ENCODE results near the gene SOD2.
A peak's percentile ranks its signal among the peaks of the same experiment; 100 is the strongest.
"Not testable (repeated sequence)": the region's sequence is repeated elsewhere in the genome, so short reads cannot be mapped to it uniquely, and the experiment has no call there.

SOD2 gene

DNA sequence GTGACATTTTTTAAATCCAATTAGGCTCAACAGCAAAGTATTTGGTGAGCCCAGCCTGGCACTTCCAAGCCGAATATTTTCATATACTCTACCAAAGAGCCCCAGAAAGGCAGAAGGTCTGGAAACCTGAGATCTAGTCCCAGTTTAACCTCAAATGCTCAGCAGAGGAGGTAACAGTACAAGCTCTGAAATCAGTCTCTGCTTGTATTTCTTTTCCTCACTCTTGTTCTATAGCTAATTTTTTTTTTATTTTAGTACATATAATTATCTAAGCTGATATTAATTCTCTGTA, 9.1 kb downstream of the SOD2 start:
- DNase-seq (ENCODE audit: insufficient read length, low spot score) (no peak), FAIRE-seq (no peak)

- DNase-seq (ENCODE audit: insufficient read length, low spot score) (no peak), FAIRE-seq (no peak)
Measured at GRCh38 chr6:159682810-159683209, 10.2 kb downstream of the SOD2 start.

DNA sequence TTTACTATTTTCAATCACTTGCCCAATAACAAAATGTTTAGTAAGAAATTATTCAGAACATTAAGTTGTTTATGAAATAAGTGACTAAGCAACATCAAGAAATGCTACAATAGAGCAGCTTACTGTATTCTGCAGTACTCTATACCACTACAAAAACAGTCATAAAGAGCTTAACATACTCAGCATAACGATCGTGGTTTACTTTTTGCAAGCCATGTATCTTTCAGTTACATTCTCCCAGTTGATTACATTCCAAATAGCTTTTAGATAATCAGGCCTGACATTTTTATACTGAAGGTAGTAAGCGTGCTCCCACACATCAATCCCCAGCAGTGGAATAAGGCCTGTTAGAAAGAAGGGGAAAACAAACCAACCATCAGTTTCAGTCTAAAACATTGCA, 10.7 kb downstream of the SOD2 start:
- DNase-seq (ENCODE audit: insufficient read length, low spot score): no peak
- no peak for FAIRE-seq

DNA sequence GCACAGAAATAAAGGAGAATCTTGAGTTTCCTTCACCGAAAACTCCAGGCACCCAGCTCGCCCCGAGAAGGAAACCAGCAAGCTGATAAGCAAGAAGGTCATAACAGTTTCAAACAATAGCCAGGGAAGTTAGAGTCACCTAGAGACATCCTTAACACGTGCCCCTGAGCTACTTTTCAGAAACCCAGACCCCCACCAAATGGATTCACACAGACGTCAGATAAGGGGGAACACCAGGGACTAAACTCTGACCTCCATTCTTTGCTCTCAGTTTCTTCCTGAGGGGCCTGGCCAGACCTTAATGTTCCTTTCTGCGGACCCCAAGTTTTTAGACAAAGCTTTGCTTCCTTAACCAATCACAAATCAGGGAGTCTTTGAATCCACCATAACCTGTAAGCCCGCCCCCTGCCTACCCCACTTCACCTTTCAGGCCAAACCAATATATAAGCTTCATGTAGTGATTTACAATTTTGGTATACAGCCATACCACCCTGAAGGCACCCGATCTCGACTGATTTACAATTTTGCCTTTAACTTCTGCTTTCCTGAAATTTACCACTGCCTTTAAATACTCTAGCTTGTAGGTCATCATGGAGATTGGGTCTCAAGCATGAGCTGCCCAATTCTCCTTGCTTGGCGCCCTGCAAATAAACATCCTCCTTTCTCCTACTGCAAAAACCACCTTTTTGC, 11.7 kb downstream of the SOD2 start:
- no peak for DNase-seq (ENCODE audit: insufficient read length, low spot score)
- FAIRE-seq: no peak

DNA sequence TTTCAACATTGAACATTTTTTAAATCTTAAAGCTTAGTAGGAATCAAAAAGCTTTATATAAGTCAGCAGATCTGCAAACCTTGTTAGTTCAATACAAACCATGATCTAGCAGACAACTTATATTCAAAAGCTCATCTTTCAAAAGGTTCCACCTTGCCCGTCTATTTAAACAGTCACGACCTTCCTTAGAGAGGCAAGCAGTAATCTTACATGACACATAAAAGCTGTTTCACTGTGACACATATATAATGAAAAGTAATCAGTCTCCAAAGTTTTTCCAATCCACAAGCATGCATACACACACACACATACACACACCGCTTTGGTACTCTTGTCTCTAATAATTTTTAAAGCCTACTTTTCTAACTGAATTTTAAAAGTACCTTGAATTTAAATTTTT, 12.9 kb downstream of the SOD2 start:
- DNase-seq (ENCODE audit: insufficient read length, low spot score): no peak
- FAIRE-seq: no peak

DNA sequence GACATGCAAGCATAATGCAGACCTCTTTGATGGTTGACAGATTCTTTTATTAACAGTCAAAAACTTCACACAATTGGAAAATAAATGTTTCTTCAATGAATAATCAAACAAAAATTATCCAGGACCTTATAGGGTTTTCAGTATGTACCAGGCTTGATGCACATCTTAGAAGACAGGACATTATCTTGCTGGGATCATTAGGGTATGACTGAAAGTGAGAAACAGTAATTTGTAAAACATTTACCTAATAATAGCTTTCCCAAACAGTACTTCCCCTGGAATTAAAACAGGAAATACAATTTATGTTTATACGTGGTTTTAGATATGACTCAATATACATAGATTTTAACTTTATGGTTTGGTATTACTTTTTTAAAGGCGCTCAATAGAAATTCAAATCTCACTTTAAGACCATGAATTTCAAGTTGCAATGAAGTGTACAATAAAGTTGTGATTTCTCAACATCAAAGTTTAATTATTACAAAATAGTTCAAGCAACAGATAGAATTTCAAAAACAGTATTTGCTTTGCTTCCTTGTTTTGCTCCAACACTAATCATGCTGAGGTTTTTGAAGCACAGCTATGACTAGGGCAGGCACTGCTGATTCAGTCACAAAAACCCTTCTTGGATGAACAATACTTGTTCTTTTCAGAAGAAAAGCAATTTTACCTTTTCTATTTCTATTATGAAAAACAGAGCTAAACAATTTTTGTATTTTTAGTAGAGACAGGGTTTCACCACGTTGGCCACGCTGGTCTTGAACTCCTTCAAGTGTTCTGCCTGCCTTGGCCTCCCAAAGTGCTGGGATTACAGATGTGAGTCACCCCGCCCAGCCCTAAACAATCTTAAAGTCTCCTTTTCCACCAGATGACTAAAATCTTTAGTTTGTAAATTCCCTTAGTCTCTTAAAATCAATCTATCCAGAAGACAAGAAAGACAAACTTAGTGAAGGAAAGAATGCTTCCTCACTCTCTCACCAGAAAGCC, 13.7 kb downstream of the SOD2 start:
- no peak for FAIRE-seq
- DNase-seq (ENCODE audit: insufficient read length, low spot score): no peak

DNA sequence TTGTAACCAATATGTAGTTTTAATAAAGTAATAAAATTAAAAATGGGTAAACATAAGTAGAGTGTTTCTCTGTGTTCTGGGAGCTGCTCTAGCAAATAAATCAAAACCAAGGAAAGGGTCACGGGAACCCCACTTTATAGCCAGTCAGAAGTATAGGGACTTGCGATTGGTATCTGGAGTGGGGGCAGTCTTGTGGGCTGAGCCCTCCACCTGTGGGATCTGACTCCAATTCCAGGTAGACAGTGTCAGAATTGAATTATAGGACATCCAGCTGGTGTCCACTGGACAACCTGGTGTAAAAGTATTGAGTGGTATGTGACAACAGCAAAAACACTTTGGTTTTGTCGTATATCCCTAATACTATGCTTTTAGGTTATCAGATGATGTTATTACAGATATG, 14.5 kb downstream of the SOD2 start:
- DNase-seq (ENCODE audit: insufficient read length, low spot score): no peak
- FAIRE-seq: no peak

GRCh38 chr6:159677506-159678165, 15.4 kb downstream of the SOD2 start:
- no peak for DNase-seq (ENCODE audit: insufficient read length, low spot score)
- no peak for FAIRE-seq

DNA sequence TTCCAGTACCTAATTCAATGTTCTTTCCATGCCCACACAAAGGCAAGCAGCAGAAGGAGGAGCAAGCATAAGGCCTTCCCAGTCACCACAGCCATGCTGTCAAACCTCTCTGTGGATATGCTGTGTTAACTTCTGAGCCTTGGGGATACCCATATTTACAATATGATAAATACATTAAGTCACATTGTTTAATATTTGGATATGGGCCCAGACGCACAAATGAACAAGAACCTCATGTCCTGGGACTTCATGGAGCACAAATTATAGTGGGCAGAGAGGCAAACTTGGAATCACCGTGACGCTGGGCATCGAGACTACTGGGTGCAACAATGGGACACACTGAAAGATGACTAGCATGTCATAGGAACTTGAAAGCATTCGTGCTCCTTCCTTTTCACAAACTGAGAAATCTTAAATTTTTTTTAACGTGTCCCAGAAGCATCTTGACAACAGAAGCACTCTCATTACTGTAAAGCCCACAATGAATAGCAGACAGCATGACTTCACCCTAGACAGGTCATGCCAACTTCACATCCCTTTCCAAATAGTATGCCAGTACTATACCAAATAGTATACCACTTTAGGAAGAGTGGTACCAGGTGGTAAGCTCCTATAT, 16.0 kb downstream of the SOD2 start:
- FAIRE-seq (no peak), DNase-seq (ENCODE audit: insufficient read length, low spot score) (no peak)

- FAIRE-seq; DNase-seq (ENCODE audit: insufficient read length, low spot score): not testable (repeated sequence)
Measured at GRCh38 chr6:159676236-159676635, 16.8 kb downstream of the SOD2 start.

- DNase-seq (ENCODE audit: insufficient read length, low spot score): no peak
- FAIRE-seq: no peak
Measured at GRCh38 chr6:159665868-159666635, 27.0 kb downstream of the SOD2 start.

DNA sequence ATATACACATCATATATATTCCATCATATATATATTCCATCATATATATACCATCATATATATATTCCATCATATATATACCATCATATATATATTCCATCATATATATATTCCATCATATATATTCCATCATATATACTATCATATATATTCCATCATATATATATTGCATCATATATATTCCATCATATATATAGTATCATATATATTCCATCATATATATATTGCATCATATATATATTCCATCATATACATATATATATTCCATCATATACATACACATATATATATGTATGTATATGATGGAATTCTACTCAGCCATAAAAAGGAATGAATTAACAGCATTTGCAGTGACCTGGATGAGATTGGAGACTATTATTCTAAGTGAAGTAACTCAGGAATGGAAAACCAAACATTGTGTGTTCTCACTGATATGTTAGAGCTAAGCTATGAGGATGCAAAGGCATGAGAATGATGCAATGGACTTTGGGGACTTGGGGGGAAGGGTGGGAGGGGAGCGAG, 29.6 kb downstream of the SOD2 start:
- not testable (repeated sequence) for DNase-seq (ENCODE audit: insufficient read length, low spot score); FAIRE-seq

- not testable (repeated sequence) for DNase-seq (ENCODE audit: insufficient read length, low spot score); FAIRE-seq
Measured at GRCh38 chr6:159661977-159662376, 31.1 kb downstream of the SOD2 start.

DNA sequence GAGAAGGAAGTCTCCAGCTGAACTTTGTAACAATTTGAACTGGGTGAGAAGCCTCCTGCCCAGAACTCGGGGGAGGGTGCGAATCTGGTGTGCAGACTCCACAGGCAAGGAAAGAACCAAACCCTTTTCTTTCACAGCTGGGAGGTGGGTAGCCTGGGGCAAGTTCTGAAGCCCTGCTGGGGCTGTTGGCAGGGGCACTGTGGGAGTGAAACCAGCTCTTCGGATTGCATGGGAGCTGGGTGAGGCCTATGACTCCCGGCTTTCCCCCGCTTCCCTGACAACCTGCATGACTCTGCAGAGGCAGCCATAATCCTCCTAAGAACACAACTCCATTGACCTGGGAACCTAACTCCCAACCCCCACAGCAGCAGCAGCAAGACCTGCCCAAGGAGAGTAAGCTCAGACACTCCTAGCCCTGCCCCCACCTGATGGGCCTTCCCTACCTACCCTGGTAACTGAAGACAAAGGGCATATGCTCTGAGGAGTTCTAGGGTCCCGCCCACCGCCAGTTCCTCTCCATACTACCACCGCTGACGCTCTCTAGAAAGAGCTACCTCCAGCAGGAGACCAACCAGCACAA, 37.5 kb downstream of the SOD2 start:
- FAIRE-seq (no peak), DNase-seq (ENCODE audit: insufficient read length, low spot score) (no peak)

GRCh38 chr6:159654483-159655098, 38.5 kb downstream of the SOD2 start:
- no peak for FAIRE-seq
- peak; percentile 31 for DNase-seq (ENCODE audit: insufficient read length, low spot score)

DNA sequence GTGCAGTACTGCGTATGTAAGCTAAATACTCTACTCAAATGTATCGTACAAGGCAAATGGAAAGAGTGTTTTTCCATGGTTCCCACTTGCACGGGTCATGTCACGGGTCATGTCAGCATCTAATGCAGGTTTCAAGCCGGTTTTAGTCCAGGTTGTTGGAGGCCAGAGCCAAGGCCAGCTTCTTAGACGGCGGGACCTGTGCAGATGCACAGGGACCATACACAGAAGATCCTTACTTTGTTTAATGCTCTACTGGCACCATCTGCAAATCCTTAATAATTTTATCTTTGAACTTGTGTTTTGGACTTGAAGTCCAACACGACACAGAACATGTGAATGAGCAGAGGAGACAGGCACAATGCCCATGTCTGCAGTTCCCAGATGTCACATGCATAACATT, 42.7 kb downstream of the SOD2 start:
- no peak for FAIRE-seq
- DNase-seq (ENCODE audit: insufficient read length, low spot score): no peak

- DNase-seq (ENCODE audit: insufficient read length, low spot score) (no peak), FAIRE-seq (no peak)
Measured at GRCh38 chr6:159649441-159649840, 43.6 kb downstream of the SOD2 start.

DNA sequence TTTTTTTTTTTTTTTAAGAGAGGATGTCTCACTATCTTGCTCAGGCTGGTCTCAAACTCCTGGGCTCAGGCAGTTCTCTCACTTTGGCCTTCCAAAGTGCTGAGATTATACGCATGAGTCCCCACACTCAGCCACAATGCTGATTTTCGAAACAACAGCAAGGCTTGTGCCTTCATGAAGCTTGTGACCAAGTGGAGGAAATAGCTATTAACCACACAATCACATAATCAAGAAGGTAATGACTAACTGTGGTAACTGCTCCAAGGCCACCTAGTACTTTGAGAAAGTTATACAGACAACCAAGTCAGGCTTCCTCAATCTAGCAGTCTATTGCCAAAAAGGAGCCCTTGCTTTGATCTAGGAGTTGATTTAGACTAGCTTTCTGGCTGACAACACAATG, 46.3 kb downstream of the SOD2 start:
- DNase-seq (ENCODE audit: insufficient read length, low spot score) (no peak), FAIRE-seq (no peak)

DNA sequence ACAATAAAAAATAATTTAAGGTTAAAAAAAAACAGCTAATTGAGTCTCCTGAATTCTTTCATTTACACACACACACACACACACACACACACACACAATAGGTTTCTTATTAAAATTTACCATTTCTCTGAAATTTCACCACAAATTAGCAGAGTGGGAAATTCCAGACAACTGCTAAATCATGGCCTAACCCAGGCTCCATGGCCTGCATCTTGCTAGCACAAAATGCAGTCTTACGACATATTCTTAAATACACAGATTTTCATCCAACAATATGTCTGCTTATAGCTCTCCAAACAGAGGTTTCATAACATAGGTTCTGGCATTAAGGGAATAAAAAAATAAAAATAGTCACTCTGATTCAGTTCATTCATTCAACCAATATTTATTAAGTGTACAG, 46.9 kb downstream of the SOD2 start:
- no peak for DNase-seq (ENCODE audit: insufficient read length, low spot score)
- FAIRE-seq: no peak
